AG04449 (cell line): ENCODE data around the gene CYP39A1.

Experiments
- CTCF ChIA-PET: fragments of 350-600 bp; formaldehyde crosslinking; extraction: SDS; loops from one replicate; lab custom pipeline; 2021; ENCODE audit warnings: antibody characterized with exemption; lab: Yijun Ruan, JAX
- POLR2A ChIA-PET: fragments of 400-600, 350-600 bp; formaldehyde crosslinking; extraction: SDS; loops from one replicate; lab custom pipeline; 2020; ENCODE audit warnings: antibody characterized with exemption, inconsistent platforms; lab: Yijun Ruan, JAX
- DNase-seq: peaks from one replicate; pipeline ENCODE4 v3.0.0-alpha.2; 2010; ENCODE audit warnings: low read depth, low spot score
- H3K4me3 ChIP-seq: 2 replicates; pipeline ENCODE4 v1.5.1; 2011; ENCODE audit warnings: low read depth, mild to moderate bottlenecking, control low read depth, low read length
- CTCF ChIP-seq: IDR thresholded peaks from one replicate; pipeline ENCODE4 v1.5.1; 2011; ENCODE audit warnings: mild to moderate bottlenecking, moderate library complexity, low read length, control low read depth, inconsistent platforms; ENCODE audit not compliant: insufficient read depth; ENCODE audit errors: missing control alignments

CYP39A1 gene

DNA sequence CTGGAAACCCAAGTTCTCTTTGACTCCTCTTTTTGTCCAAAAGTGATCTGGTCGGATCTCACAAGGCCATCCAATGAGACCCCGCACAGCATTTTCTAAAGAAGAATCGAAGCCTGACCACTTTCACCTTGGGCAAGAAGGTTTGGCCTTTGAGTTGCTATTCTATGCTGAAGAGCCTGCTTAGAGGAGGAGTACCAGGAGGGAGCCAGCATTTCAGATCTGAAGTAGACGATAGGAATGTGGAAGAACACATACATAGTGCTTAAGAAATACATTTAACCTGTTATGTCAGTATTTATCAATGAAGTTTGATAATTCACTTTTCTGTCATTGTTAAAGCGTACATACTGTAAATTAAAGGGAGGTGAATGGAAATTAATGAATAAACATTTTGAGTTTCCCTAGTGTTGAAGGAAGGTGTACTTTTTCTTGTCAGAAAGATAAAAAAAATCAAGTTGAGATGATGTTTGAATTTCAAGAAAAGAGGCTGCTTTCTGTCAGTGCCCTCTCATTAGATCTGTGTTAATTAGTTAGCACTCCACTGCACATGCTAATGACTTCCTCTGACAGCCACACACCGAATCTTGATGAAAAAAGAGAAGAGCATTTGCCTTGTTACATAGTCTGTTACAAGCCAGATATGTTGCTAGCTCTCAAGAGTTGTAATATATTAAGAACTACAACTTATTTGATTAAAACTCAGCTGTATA lies 24.1 kb upstream of the CYP39A1 start:
- H3K4me3 ChIP-seq = no peak overlapping the region
- ChIA-PET CTCF (no interaction called here), POLR2A (no interaction called here)
- no peak for DNase-seq
- no peak for TF ChIP-seq CTCF

- TF ChIP-seq CTCF = no peak
- no peak for DNase-seq
- H3K4me3 ChIP-seq = no peak overlapping the region
- CTCF ChIA-PET = no interaction called here
- POLR2A ChIA-PET = no interaction called here
Observed at GRCh38 chr6:46674410-46674809, 21.8 kb upstream of the CYP39A1 start.

- CTCF ChIA-PET = no interaction called here
- POLR2A ChIA-PET = no interaction called here
- no peak for TF ChIP-seq CTCF
Observed at GRCh38 chr6:46667377-46667776, 14.8 kb upstream of the CYP39A1 start.

DNA sequence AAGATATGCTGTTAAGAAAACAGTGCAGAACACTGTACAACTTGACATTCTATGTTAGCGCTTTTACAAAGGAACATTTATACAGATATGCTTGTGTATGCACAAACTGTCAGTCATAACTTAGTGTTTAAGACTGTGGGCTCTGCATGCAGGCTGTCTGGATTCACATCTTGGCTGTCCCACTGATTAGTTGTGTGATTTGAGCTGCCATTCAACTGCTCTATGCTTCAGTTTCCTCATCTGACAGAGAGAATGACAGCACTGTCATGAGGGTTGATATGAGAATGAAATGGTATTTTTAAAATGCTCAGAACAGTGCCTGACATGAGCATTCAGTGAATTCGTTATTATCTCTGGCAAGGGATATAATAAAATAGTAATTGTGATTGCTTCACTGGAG lies 8.9 kb upstream of the CYP39A1 start:
- no peak overlapping the region for H3K4me3 ChIP-seq
- no peak for DNase-seq
- ChIA-PET POLR2A (no interaction called here), CTCF (no interaction called here)
- TF ChIP-seq CTCF = no peak

More at GRCh38 chr6:46667377-46667776, 14.8 kb upstream of the CYP39A1 start:
- H3K4me3 ChIP-seq = no peak overlapping the region
- DNase-seq = no peak

GRCh38 chr6:46657642-46658041 lies 5.0 kb upstream of the CYP39A1 start:
- ChIA-PET CTCF (no interaction called here), POLR2A (no interaction called here)
- TF ChIP-seq CTCF = no peak

GRCh38 chr6:46655803-46656202 lies 3.2 kb upstream of the CYP39A1 start:
- no peak for DNase-seq
- POLR2A ChIA-PET = no interaction called here
- CTCF ChIA-PET = no interaction called here

More at GRCh38 chr6:46657642-46658041, 5.0 kb upstream of the CYP39A1 start:
- DNase-seq = no peak
- H3K4me3 ChIP-seq = no peak overlapping the region

More at GRCh38 chr6:46655803-46656202, 3.2 kb upstream of the CYP39A1 start:
- TF ChIP-seq CTCF = no peak
- no peak overlapping the region for H3K4me3 ChIP-seq
